ENCODE data around the gene PAXIP1.
"Not testable (repeated sequence)": the region's sequence is repeated elsewhere in the genome, so short reads cannot be mapped to it uniquely, and the experiment has no call there.

Gene PAXIP1

DNA sequence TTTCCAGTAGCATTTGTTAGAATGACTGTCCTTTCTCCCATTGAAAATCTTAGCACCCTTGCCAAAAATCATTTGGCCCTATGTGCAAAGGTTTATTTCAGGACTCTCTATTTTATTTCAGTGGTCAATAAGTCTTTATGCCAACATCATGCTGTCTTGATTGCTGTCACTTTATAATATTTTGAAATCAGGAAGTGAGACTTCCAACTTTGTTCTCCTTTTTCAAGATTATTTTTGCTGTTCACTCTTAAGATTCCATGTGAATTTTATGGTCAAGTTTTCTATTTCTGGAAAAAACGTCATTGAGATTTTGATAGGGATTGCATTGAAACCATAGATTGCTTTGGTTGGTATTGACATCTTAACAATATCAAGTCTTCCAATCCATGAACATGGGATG, 65.1 kb downstream of the PAXIP1 start:
- DNase-seq = no peak

DNA sequence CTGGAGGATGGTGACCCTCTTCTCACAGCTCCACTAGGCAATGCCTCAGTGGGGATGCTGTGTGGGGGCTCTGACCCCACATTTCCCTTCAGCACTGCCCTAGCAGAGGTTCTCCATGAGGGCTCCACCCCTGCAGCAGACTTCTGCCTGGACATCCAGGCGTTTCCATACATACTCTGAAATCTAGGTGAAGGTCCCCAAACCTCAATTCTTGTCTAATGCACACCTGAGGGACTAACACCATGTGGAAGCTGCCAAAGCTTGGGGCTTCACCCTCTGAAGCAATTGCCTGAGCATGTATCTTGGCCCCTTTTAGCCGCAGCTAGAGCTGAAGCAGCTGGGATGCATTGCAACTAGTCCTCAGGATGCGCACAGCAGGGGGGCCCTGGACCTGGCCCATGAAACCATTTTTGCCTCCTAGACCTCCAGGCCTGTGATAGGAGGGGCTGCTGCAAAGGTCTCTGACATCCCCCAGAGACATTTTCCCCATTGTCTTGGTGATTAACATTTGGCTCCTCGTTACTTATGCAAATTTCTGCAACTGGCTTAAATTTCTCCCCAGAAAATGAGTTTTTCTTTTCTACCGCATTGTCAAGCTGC, 68.5 kb downstream of the PAXIP1 start:
- DNase-seq = not testable (repeated sequence)

- DNase-seq = no peak
These were observed 71.0 kb downstream of the PAXIP1 start for GRCh38 chr7:154931906-154932305.

DNA sequence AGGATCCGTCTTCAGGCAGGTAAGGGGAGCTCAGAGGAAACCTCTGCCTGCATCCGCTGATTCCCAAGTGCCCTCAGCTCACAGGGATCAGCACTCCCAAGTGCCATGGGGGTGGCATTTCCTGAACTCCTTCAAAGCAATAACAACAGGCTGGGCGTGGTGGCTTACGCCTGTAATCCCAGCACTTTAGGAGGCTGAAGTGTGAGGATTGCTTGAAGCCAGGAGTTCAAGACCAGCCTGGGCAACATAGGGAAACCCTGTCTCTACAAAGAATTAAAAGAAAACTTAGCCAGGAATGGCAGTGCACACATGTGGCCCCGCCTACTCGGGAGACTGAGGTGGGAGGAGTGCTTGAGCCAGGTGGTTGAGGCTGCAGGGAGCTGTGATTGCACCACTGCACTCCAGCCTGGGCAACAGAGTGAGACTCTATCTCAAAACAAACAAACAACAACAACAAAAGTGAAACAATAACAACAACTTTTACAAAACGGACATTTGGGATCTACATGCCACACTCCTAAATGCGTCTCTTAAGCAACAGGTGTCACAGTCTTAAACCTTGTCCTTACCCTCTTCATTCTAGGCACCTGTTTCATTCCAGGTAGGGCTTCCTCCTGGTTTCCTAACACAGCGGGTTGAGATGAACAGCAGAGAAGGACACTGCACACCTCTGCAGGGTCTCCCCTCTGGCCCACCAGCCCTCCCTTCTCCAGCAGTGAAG, 73.8 kb downstream of the PAXIP1 start:
- no peak for DNase-seq

GRCh38 chr7:154928136-154929005, 74.6 kb downstream of the PAXIP1 start:
- DNase-seq = peak; percentile 66

- DNase-seq = peak; percentile 76
These were observed 75.2 kb downstream of the PAXIP1 start for GRCh38 chr7:154927624-154928125.

DNA sequence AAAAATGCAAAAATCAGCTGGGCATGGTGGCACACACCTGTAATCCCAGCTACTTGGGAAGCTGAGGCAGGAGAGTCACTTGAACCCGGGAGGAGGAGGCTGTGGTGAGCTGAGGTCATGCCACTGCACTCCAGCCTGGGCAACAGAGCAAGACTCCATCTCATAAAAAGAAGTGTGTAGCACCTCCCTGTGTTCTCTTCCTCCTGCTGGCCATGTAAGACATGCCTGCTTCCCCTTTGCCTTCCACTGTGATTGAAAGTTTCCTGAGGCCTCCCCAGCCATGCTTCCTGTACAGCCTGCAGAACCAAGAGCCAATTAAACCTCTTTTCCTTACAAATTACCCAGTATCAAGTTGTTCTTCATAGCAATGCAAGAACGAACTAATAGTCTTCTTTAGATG, 80.5 kb downstream of the PAXIP1 start:
- DNase-seq = not testable (repeated sequence)

- no peak for DNase-seq
These were observed 83.3 kb downstream of the PAXIP1 start for GRCh38 chr7:154919344-154920225.

DNA sequence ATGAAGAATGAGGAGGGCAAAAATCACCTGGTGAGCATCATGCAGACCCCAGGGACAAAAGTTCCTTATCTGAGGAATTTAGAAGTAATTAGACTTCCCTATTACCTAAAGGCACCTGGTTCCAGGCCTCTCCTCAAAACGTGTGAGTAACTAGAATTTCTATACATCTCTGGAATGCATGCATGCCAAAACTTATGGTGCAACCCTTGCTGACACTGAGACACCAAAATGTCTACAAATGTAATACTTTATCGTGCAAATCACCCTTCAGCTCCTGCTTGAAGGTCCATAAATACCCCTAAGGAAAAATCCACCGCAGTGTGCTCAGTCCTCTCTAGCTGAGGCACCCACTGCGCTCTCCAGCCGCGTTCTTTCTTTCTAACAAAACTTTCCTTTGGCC, 84.2 kb downstream of the PAXIP1 start:
- no peak for DNase-seq

- DNase-seq = no peak
These were observed 84.7 kb downstream of the PAXIP1 start for GRCh38 chr7:154918266-154918665.

GRCh38 chr7:154917808-154918160, 85.1 kb downstream of the PAXIP1 start:
- DNase-seq = no peak

GRCh38 chr7:154916856-154917807, 85.8 kb downstream of the PAXIP1 start:
- no peak for DNase-seq

GRCh38 chr7:154916381-154916780, 86.5 kb downstream of the PAXIP1 start:
- no peak for DNase-seq

- DNase-seq = no peak
These were observed 87.3 kb downstream of the PAXIP1 start for GRCh38 chr7:154915600-154915999.

DNA sequence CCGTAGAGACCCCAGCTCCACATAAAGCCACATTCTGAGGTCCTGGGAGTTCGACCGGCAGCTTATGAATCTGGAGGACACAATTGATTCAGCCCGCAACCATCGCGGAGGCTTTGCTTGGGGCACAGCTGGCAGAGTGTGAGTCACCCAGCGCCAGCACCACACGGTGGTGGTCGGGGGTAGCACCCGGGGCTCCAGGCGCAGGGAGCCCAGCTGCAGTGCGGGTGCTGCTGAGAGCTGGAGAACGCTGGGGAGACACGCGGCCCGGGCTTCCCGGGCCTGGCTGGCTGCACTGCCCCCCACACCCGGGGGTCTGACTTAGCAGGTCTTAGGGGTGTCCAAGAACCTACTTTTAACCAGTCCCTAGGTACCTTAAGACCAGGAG, 87.9 kb downstream of the PAXIP1 start:
- DNase-seq = no peak

GRCh38 chr7:154914308-154914995, 88.5 kb downstream of the PAXIP1 start:
- DNase-seq = no peak

DNA sequence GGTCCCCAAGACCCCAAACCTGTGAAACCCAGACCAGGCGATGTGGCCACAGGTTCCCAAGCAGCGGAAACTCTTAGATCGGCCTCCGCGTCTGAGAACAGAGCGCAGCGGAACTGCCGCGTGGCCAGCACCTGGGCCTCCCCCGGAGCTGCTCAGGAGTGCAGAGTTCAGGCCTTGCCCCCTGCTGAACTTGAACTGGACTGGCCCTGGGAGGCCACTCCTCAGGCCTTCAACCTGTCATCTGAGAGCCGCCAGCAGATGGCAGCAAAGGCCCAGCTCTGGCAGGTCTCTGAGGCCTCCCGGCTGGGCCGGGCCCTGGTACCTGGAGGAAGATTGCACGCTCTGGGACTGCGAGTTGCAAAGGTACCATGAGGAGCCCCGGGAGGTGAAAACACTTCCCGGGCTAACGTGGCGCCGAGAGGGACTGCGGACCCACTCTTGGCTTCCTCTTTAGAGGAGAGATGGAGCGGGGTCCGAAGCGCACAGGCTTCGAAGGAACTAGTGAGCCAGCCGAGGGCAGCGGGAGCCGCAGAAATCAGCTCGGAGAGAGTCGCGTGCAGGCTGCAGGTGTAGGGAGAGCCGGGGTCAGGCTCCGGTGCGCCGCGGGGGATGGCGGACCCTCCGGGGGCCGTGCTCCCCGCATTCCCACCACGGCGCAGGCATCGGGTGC, 89.2 kb downstream of the PAXIP1 start:
- peak; percentile 51 for DNase-seq

- DNase-seq = no peak
These were observed 89.9 kb downstream of the PAXIP1 start for GRCh38 chr7:154912871-154913637.

DNA sequence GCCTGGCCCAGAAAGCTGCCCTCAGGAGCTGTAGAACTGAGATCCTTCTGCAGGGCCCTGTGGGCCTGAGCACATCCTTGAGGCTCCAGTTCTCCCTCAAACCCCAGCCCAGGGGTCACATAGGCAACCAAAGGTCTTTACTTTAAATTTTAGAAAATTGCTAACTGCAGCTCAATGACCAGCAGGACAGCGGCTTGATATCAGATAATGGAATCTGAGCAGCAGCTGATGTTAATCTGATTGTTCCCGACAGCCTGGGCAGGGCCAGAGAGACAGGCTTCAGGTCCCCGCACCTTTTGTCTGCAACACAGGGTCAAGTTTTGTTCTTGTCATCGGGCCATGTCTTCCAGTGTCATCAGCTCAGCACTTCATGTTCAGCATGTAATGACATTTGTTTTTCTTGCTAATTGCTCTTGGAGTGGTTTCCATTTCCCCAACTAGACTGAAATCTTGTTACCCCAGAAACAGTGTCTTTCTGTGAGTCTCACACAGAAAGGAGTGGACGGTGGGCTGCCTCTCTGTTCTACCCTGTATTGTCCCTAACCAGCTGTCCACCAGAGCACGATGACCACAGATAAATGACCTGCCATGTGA, 91.0 kb downstream of the PAXIP1 start:
- DNase-seq = no peak

Measured in NCI-H2107 (cell line).